ENCODE data around the gene PTPRT.
A peak's percentile ranks its signal among the peaks of the same experiment; 100 is the strongest.
"Not testable (repeated sequence)": the region's sequence is repeated elsewhere in the genome, so short reads cannot be mapped to it uniquely, and the experiment has no call there.

The PTPRT gene

GRCh38 chr20:43187476-43188233 lies 2.1 kb downstream of the PTPRT start:
- peak; percentile 85 for DNase-seq (ENCODE audit: low spot score)

GRCh38 chr20:43186312-43186711 lies 3.4 kb downstream of the PTPRT start:
- no peak for DNase-seq (ENCODE audit: low spot score)

- DNase-seq (ENCODE audit: low spot score): no peak
Measured at GRCh38 chr20:43185901-43186300, 3.8 kb downstream of the PTPRT start.

- DNase-seq (ENCODE audit: low spot score): no peak
Measured at GRCh38 chr20:43183536-43184070, 6.1 kb downstream of the PTPRT start.

- no peak for DNase-seq (ENCODE audit: low spot score)
Measured at GRCh38 chr20:43178080-43178479, 11.6 kb downstream of the PTPRT start.

- no peak for DNase-seq (ENCODE audit: low spot score)
Measured at GRCh38 chr20:43176726-43177125, 13.0 kb downstream of the PTPRT start.

GRCh38 chr20:43171930-43172329 lies 17.8 kb downstream of the PTPRT start:
- no peak for DNase-seq (ENCODE audit: low spot score)

GRCh38 chr20:43170771-43171170 lies 18.9 kb downstream of the PTPRT start:
- no peak for DNase-seq (ENCODE audit: low spot score)

- DNase-seq (ENCODE audit: low spot score): no peak
Measured at GRCh38 chr20:43167615-43168014, 22.1 kb downstream of the PTPRT start.

- no peak for DNase-seq (ENCODE audit: low spot score)
Measured at GRCh38 chr20:43167021-43167420, 22.7 kb downstream of the PTPRT start.

- DNase-seq (ENCODE audit: low spot score): no peak
Measured at GRCh38 chr20:43165611-43166010, 24.1 kb downstream of the PTPRT start.

GRCh38 chr20:43164736-43165135 lies 25.0 kb downstream of the PTPRT start:
- not testable (repeated sequence) for DNase-seq (ENCODE audit: low spot score)

GRCh38 chr20:43161716-43162115 lies 28.0 kb downstream of the PTPRT start:
- no peak for DNase-seq (ENCODE audit: low spot score)

- DNase-seq (ENCODE audit: low spot score): no peak
Measured at GRCh38 chr20:43160941-43161340, 28.8 kb downstream of the PTPRT start.

GRCh38 chr20:43159994-43160393 lies 29.7 kb downstream of the PTPRT start:
- no peak for DNase-seq (ENCODE audit: low spot score)

GRCh38 chr20:43155366-43156100 lies 34.2 kb downstream of the PTPRT start:
- DNase-seq (ENCODE audit: low spot score): no peak

- DNase-seq (ENCODE audit: low spot score): no peak
Measured at GRCh38 chr20:43151901-43152300, 37.8 kb downstream of the PTPRT start.

GRCh38 chr20:43151256-43151655 lies 38.5 kb downstream of the PTPRT start:
- no peak for DNase-seq (ENCODE audit: low spot score)

GRCh38 chr20:43140726-43141125 lies 49.0 kb downstream of the PTPRT start:
- no peak for DNase-seq (ENCODE audit: low spot score)

GRCh38 chr20:43138061-43138770 lies 51.5 kb downstream of the PTPRT start:
- no peak for DNase-seq (ENCODE audit: low spot score)

- no peak for DNase-seq (ENCODE audit: low spot score)
Measured at GRCh38 chr20:43137160-43137559, 52.5 kb downstream of the PTPRT start.

- DNase-seq (ENCODE audit: low spot score): no peak
Measured at GRCh38 chr20:43124241-43124640, 65.5 kb downstream of the PTPRT start.

GRCh38 chr20:43123180-43123579 lies 66.5 kb downstream of the PTPRT start:
- no peak for DNase-seq (ENCODE audit: low spot score)

All from AG08395 (cell line).